GM18858 (cell line): Measurements from ENCODE around the gene PRSS22.

ENCODE experiments used
- ATAC-seq: cut with Tn5 transposase; IDR thresholded peaks from one replicate; pipeline ENCODE4 v1.9.1; 2021; ENCODE audit not compliant: unreplicated experiment

Gene PRSS22

DNA sequence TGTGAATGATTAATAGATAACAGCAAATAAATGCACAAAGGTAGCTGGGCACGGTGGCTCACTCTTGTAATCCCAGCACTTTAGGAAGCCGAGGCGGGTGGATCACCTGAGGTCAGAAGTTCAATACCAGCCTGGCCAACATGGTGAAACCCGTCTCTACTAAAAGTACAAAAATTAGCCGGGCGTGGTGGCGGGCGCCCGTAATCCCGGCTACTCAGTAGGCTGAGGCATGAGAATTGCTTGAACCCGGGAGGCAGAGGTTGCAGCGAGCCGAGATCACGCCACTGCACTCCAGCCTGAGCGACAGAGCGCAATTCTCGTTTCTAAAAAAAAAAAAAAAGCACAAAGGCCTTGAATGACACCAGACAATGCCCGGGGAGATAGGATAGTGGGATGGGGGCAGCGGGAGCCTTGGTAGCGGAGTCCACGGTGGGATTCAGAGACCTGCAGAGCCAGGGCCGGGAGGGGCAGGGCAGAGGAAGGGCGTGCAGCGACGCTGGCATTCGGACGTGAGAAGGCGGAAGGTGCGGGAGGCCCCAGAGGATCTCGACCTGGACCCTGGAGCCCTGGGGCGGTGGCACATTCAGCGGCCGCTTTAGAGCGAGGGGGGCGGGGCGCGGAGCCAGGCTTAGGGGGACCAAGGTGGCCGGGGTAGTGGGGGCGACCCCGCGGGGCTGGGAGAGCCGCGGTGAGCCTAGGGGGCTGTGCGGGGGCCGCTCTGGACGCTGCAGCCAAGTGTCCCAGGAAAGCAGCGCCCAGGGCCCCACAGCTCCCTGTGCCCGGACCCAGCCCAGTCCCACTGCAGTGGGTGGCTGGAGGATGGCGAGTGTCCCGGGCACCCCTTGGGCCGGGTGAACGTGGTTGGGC, 24.0 kb upstream of the PRSS22 start:
- ATAC-seq: no peak

DNA sequence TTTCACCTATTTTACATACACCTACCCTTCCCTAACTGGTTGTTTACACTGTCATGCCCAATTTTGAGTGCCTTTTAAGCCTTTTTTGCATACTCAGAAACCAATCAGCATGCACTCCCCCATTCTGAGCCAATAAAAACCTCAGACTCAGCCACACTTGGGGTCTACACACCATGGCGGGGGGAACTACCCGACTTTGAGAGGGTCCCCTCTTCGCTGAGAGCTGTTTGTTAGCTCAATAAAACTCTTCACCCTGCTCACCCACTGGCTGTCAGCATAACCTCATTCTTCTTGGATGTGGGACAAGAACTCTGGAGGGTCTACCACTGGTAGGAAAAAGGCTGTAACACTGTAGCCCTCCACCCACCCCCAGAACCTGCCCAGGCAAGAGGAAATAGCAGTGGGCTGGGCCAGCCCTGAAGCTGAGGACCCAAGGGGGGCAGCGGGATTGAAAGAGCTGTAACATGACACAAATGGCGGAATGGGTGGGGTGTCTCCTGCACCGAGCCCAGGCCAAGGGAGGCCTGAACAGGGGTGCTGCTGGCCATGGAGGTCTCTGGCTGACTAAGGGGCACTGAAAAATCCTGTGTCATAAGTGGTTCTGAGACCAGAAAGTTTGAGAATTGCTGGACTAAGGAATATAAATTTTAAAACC, 22.0 kb upstream of the PRSS22 start:
- ATAC-seq: no peak

DNA sequence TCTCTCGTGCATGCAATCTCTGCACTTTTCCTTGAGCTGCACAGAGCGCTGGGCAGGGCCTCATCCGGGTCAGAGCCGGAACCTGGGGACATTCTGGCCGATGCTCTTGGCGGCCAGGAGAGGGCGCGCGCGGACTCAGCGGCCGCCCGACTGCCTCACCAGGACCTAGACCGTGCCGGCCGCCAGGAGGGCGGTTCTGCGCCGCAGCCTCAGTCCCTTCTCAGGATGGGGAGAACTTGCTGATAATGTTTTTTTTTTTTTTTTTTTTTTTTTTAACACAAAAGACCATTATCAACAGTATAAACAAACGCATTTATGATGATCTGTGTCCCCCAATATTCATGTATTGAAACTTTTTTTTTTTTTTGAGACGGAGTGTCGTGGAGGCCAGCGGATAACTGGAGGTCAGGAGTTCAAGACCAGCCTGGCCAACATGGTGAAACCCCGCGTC, 17.0 kb upstream of the PRSS22 start:
- no peak for ATAC-seq

DNA sequence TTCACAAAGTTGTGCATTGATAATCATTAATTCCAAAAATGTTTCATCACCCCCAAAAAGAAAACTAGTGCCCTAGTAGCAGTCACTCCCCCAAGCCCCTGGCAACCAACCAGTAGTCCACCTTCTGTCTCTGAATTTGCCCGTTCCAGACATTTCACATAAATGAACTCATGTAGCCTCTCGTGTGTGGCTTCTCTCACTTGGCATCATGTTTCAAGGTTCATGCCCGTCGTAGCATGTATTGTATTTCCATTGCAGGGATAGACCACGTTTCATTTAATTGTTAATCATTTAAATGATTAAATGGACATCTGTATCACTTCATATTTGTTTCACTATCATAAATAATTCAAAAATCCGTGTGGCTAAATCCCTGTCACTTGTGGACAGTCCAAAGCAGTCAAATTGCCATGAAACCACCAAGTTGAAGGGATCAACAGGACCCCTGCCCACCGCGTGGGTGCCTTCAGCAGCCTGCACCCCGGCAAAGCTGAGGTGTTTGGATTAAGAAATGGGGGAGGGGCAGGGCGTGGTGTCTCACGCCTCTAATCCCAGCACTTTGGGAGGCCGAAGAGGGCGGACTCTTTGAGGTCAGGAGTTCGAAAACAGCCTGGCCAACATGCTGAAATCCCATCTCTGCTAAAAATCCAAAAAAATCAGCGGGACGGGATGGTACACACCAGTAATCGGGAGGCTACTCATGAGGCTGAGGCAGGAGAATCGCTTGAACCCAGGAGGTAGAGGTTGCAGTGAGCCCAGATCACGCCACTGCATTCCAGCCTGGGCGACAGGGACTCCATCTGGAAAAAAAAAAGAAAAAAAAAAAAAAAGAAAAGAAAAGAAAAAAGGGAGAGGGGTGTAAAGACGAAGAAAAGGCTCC, 16.3 kb upstream of the PRSS22 start:
- no peak for ATAC-seq

DNA sequence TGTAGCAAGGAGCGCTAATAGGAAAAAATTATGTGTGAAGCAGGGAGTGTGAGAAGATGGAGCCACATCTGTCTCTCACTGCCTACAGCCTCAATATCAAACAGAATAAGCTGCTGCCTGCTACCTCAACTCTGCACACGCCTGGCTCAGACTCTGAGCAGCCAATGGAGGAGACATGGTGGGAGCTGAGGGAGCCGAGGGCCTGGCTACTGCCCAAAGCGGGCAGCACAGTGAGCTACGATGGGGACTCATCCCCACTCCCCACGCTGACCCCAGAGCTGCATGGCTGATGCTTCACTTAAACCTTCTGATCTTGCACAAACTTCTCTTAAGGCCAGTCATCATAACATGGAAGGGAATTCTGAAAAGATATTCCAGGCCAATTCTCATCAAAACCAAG, 14.0 kb upstream of the PRSS22 start:
- no peak for ATAC-seq

DNA sequence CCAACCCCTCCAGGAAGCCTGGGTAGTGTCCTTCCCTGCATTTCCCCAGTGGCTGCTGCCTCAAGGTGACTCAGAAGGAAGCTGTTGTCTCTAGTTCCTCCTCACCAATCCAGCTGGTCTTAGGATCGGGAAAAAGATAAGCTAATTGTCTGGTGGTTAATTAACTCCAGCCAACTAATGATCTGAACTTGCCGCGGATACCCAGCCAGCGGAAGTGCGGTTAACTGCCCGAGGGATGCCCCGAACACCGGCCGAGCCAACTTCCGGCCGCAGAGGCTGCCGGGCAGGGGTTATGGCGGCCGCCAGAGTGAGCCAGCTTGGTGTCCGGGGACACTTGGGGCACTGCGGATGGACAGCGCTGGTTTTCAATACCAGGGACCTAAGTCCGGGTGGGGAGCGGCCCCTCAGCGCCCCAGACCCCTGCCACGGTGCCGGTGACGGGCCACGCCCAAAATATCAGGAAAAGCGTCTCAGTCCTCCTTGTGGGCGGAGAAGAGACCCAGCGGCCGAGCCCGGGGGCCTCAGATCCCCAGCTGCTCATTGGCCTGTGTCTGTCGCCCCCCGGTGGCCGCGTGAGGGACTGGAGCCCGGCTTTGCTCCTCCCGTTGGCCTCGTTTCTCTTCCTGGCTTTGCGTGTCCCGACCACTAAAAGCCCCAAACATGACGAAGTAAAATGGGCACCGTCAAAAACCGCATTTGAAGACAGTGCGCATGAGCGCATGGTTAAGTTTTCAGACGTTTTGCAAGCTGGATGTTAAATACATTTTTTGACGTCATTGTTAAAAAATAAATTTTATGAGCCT, 10.2 kb upstream of the PRSS22 start:
- peak; percentile 65 for ATAC-seq

DNA sequence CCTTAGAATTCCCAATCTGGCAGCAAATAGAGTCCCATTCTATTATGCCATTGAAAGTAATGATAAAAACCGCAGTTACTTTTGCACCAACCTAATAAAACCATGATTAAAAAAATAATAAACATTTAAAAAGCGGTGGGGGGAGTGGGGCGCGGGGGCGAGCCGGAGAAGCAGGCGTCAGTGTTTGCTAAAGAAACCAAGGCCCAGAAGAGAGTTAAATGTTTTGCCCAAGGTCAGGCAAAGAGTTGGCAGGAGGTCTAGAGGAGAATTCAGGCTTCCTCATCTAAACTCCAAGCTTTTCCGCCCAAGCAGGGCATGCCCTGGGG, 9.7 kb upstream of the PRSS22 start:
- no peak for ATAC-seq

DNA sequence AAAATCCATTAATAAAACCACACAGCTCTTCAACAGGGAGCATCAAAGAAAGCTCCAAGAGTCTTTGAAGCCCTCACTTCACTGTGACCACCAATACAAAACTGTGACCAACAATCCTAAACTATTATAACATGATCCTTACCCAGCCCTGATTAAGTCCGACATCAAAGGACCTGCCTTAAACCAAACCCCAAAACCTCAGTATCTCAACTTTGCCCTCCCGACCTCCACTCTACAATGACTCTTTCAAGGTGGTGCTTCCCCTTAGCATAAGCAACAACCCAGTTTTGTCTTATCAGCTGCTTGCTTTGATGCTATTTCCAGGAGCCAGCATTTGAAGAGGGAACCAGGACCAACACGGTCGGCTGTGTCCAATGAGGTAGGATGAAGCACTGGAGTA, 8.5 kb upstream of the PRSS22 start:
- no peak for ATAC-seq

DNA sequence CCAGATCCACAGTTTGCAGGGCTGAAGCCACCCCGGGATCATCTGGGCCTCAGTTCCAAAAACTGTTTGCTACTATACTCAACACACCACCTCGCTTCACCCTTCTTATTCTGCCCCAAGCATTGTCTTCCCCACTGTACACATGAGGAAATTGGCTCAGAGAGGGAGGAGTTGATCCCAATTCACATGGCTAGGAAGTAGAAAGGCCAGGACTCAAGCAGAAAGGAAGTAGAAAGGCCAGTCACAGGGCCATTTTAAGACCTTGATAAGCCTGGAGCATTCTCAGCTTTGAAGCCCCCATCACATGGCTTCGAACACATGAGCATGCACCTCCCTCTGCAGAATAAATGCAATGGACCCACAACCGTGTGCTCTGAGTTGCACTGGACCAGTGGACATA, 7.7 kb upstream of the PRSS22 start:
- ATAC-seq: no peak

DNA sequence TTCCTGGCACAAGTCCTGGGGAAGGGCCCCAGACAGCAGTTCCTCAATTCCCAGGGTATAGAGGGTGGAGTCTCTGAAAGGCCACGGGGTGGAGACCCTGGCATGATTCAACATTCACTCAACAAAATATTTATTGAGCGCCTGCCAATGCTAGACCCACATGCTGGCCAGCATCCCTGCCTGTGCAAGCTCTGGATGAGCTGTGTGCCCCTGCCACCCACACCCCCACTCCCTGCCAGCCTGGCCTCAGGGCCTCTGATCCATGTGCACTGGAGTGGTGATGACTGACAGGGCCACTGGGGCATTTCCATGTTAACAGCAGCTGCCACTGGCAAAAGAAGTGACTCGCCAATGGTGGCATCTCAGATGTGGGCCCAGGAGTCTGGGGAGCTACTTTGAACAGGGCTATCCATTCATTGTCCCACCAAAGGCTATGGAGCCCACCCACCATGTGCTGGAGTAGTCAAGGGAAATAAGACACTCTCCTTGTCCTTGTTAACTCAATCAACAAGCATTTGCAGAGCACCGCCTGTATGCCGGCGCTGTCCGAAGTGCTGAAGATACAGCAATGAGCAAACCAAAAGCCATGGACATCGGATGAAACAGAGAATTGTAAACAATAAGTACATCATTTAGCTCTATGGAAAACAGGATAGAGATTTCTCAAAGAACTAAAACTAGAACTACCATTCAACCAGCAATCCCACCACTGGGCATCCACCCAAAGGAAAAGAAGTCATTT, 3.0 kb upstream of the PRSS22 start:
- ATAC-seq: no peak

DNA sequence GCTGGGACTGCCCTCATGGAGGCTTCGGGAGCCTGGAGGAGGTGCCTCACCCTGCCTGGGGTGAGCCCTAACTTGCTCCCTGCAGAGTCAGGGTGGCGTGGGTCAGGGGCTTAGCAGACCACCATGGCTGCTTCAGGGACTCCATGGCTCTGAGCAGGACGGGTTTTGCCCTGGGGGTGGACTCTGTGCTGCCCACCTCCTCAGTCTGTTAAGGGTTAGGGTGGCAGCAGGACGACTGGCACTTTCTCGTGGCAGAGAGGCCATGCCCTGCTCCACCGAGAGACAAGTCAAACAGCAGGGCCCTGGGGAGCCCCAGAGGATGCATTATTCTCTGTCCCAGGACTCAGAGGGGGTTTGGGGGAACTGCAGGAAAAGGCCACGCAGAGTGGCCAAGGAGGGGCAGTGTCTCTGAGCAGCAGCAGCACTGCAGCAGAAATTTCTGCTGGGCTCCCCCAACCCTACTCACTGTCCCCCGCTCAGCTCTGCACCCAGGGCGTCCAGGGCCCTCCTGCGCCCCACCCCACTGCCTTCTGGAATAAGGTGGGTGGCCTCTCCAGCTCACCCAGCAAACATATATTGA, 1.8 kb upstream of the PRSS22 start:
- no peak for ATAC-seq

DNA sequence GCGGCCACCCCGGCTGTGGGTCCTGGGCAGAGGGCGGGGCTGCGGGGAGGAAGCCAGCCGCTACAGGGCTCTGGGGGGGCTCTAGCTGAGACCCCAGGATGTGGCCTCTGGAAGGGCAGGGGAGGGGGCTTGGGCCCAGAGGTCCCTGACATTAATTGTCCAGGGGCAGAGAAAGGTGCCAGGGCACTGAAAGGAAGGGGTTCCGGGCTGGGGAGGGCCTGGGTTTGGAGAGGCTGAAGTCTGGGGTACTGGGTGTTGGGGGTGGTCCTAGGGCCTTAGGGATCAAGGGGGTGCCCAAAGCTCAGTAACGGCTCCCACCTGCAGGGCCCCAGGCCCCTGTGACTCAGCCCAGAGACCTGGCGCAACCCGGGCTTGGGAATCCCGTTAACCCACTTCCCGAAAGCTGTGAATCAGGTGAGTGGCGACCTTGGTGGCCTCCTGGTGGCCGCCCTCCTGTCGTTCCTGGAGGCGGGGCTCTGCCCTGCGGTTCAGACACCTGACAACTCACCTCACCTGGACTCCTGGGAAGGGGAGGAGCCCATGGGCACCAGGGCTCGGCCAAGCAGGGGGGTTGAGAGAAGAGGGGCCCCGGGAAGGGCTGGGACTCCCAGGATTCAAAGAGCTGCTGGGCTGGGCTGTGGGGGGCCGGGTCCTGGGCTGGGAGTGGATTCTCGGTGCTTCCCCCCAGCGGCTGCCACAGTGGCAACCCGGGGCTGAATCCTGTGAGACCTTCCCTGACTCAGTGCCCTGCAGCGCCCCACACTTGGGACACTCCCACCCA, 465 bp upstream of the PRSS22 start:
- no peak for ATAC-seq

DNA sequence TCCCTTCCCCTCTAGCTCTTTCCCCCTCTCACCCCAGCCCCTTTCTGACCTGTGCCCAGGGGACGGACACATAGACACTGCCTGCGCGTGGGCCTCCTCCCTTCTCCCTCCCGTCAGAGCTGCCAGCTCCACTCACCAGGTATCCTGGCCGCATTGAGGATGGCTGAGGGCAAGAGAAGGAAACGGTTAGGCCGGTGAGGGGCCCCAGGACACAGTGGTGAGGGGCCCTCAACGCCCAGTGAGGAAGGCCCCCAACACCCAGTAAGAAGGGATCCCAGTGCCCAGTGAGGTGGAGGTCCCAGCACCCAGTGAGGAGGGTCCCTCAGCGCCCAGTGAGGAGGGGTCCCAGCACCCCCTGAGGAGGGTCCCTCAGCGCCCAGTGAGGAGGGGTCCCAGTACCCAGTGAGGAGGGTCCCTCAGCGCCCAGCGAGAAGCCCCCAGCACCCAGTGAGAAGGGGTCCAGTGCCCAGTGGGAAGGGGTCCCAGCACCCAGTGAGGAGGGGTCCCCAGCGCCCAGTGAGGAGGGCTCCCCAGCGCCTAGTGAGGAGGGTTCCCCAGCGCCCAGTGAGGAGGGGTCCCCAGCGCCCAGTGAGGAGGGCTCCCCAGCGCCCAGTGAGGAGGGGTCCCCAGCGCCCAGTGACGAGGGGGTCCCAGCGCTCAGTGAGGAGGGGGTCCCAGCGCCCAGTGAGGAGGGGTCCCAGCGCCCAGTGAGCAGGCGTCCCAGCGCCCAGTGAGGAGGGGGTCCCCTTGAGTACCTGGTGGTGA, 1.1 kb downstream of the PRSS22 start:
- ATAC-seq: no peak

DNA sequence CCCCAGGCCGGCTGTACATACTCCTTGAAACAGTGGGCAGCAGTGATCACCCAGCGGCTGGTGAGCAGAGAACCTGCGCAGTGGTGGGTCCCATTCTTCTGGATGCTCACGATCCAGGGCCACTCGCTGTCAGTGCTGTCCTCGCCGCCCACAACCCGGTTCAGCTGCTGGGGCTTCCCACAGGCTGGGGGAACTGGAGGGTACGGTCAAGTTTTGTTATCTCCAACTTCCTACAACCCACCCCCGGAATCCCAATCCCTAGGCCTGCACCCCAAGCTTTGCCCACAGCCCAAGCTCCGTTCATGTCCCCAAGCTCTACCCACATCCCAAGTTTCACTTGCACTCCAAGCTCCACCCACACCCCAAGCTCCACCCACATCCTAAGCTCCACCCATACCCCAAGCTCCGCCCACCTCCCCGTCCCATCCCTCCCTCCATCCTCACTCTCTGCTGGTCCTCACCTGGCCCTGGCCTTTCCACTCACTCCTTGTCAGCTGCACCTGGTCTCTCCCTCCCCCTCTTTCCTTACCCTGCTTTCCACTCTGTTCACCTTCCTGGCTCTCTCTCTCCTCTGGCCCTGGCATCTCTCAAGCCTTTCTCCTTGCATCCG, 1.8 kb downstream of the PRSS22 start:
- ATAC-seq: no peak

DNA sequence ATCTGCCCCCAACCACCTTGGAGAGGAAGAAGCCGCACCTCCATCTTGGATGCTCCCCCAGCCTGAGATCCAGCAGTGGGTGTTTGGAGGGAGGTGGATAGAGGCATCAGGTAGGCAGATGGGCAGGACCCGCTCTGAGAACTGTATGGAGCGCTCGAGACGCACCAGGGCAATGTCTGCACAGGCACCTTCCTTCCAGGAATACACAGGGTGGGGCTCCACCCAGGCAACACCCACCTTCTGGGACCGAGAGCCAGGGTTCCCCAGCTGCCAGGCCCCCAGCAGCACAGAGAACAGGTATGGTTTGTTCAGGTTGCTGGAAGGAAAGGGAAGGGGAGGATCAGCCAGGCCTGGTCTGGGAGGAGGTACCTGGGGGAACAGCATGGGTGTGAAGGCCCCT, 2.4 kb downstream of the PRSS22 start:
- no peak for ATAC-seq

DNA sequence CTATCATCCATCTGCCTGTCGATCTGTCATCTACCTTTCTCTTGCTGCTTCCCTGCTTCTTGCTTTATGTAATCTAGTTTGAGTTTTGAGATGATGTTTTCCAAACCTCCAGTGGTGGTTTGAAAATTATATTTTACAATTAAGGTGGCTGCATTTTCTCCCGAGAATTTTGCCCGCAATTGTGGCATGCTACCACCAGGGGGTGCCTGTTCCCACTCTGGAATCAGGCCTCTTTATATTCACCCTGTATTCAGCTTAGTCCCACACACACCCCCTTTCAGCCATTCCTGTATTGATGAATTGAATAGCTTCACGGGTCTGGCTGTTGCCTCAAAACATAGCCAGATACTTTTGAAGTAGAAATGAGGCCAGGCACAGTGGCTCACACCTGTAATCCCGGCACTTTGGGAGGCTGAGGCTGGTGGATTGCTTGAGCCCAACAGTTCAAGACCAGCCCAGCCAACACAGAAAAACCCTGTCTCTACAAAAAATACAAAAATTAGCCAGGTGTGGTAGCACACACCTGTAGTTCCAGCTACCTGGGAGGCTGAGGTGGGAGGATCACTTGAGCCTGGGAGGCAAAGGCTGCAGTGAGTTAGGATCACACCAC, 3.2 kb downstream of the PRSS22 start:
- no peak for ATAC-seq

DNA sequence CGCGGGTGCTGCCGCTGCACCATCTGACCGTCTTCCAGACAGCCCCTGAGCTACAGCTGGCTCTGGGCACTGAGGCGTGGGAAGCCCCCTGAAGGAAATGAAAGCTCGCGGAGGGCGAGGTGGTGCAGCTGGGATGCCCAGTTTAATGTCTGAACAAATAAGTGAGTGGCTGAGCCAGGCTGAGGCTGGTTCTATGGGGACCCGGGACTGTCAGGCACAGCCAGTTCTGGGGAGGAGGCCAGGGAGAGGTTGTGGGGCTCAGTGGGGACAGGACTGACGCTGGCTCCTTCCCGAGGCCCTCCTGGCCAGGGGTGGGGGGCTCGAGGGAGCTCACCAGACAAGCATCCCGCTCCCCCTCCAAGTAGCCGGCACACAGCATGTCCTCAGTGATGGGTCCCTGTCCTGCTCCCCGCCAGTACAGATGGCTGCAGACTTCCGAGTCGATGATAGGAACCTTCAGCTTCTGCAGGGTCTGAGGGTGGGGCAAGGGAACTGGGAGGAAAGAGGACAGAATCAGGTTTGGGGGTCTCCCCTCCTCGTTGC, 4.4 kb downstream of the PRSS22 start:
- ATAC-seq: no peak
